OCI-LY1 (cell line): Measurements from ENCODE around the gene TSEN54.

Experiments
- H2AFZ ChIP-seq: fragments of 200-600 bp; sonication (generic), shearing (Covaris generic); 2 replicates; pipeline ENCODE4 v1.6.0; 2014; ENCODE audit warnings: antibody characterized with exemption, mild to moderate bottlenecking, low read length
- H3F3A ChIP-seq: fragments of 200-600 bp; sonication (generic), shearing (Covaris generic); 2 replicates; pipeline ENCODE4 v1.6.0; 2014; ENCODE audit warnings: mild to moderate bottlenecking, antibody characterized with exemption, low read length, moderate library complexity; ENCODE audit not compliant: insufficient read depth
- H3K27ac ChIP-seq: fragments of 200-600 bp; sonication (generic); 2 replicates; pipeline ENCODE4 v1.5.1; 2014; ENCODE audit warnings: low read length, mixed run types, mild to moderate bottlenecking, low read depth; ENCODE audit not compliant: poor library complexity, severe bottlenecking
- H3K27me3 ChIP-seq: fragments of 200-600 bp; sonication (generic); 2 replicates; pipeline ENCODE4 v1.6.0; 2014; ENCODE audit warnings: antibody characterized with exemption, mild to moderate bottlenecking, low read length, moderate library complexity; ENCODE audit not compliant: insufficient read depth
- H3K36me3 ChIP-seq: fragments of 200-600 bp; sonication (generic); 2 replicates; pipeline ENCODE4 v1.6.1; 2014; ENCODE audit warnings: mild to moderate bottlenecking, antibody characterized with exemption, low read length, moderate library complexity, mixed read lengths; ENCODE audit not compliant: insufficient read depth
- H3K4me1 ChIP-seq: fragments of 200-600 bp; sonication (generic); 2 replicates; pipeline ENCODE4 v1.5.1; 2014; ENCODE audit warnings: mild to moderate bottlenecking, low read length, moderate library complexity; ENCODE audit not compliant: insufficient read depth, severe bottlenecking
- H3K4me2 ChIP-seq: fragments of 200-600 bp; sonication (generic), shearing (Covaris generic); 2 replicates; pipeline ENCODE4 v1.6.1; 2014; ENCODE audit warnings: low read length
- H3K4me3 ChIP-seq: fragments of 200-600 bp; sonication (generic); 2 replicates; pipeline ENCODE4 v1.5.1; 2014; ENCODE audit warnings: low read length, low read depth, mild to moderate bottlenecking, mixed read lengths; ENCODE audit not compliant: poor library complexity, severe bottlenecking
- H3K79me2 ChIP-seq: fragments of 200-600 bp; shearing (Covaris generic); 2 replicates; pipeline ENCODE4 v1.6.1; 2016; ENCODE audit warnings: mixed run types, low read length, mixed read lengths; ENCODE audit not compliant: insufficient read depth
- H3K9ac ChIP-seq: fragments of 200-600 bp; sonication (generic), shearing (Covaris generic); 2 replicates; pipeline ENCODE4 v1.6.1; 2014; ENCODE audit warnings: mild to moderate bottlenecking, low read length, mixed read lengths
- H3K9me2 ChIP-seq: fragments of 200-600 bp; sonication (generic), shearing (Covaris generic); 2 replicates; pipeline ENCODE4 v1.6.1; 2014; ENCODE audit warnings: low read depth, mild to moderate bottlenecking, low read length, mixed read lengths
- H3K9me3 ChIP-seq: fragments of 200-600 bp; shearing (Covaris generic); 2 replicates; pipeline ENCODE4 v1.6.1; 2014; ENCODE audit warnings: low read length, mixed read lengths
- H4K20me1 ChIP-seq: fragments of 200-600 bp; sonication (generic), shearing (Covaris generic); 2 replicates; pipeline ENCODE4 v1.6.0; 2016; ENCODE audit warnings: mild to moderate bottlenecking, low read length; ENCODE audit not compliant: insufficient read depth
- CTCF ChIP-seq: fragments of 200-600 bp; sonication (generic), shearing (Covaris generic); IDR thresholded peaks from 2 replicates; pipeline ENCODE4 v1.5.1; 2017; ENCODE audit warnings: mild to moderate bottlenecking, antibody characterized with exemption, low read length, moderate library complexity, mixed read lengths
- EZH2 ChIP-seq: fragments of 200-600 bp; sonication (generic), shearing (Covaris generic); IDR thresholded peaks from 2 replicates; pipeline ENCODE4 v1.8.0; 2017; ENCODE audit warnings: borderline replicate concordance, mixed run types, mild to moderate bottlenecking, antibody characterized with exemption, low read length, moderate library complexity, mixed read lengths

Gene TSEN54

GRCh38 chr17:75516619-75517296 lies 430 bp downstream of the TSEN54 start:
- Histone ChIP-seq H3K4me3 (peak overlapping the region; percentile 85), H3K4me2 (peak overlapping the region; percentile 80), H3K27me3 (no peaks in the 10 kb centered on the region), H3K27ac (no peak overlapping the region), H3F3A (no peaks in the 10 kb centered on the region), H4K20me1 (no peaks in the 10 kb centered on the region), H3K9me3 (no peaks in the 10 kb centered on the region), H3K79me2 (no peaks in the 10 kb centered on the region), H3K9me2 (no peaks in the 10 kb centered on the region), H3K36me3 (peaks cover 7% of the 10 kb centered on the region; the same call in 1 of the 2 replicates), H2AFZ (no peak overlapping the region), H3K4me1 (peaks cover 24% of the 10 kb centered on the region), H3K9ac (peak overlapping the region; percentile 73)
- TF ChIP-seq EZH2 (no peak), CTCF (no peak)

GRCh38 chr17:75517297-75517865 lies 1.1 kb downstream of the TSEN54 start:
- H3K79me2 ChIP-seq: no peaks in the 10 kb centered on the region
- H3K36me3 ChIP-seq: peaks cover 7% of the 10 kb centered on the region; the same call in 1 of the 2 replicates
- H3K9me3 ChIP-seq: no peaks in the 10 kb centered on the region
- peaks cover 24% of the 10 kb centered on the region for H3K4me1 ChIP-seq
- no peaks in the 10 kb centered on the region for H3K27me3 ChIP-seq
- no peak overlapping the region for H3K27ac ChIP-seq
- H4K20me1 ChIP-seq: no peaks in the 10 kb centered on the region
- H3K9ac ChIP-seq: peak overlapping the region; percentile 73
- peak overlapping the region; percentile 80 for H3K4me2 ChIP-seq
- peak overlapping the region; percentile 85 for H3K4me3 ChIP-seq
- H3K9me2 ChIP-seq: no peaks in the 10 kb centered on the region
- TF ChIP-seq CTCF: peak; percentile 9; the same call in 1 of the 2 replicates
- no peak for TF ChIP-seq EZH2
- no peaks in the 10 kb centered on the region for H3F3A ChIP-seq
- H2AFZ ChIP-seq: no peak overlapping the region

GRCh38 chr17:75518201-75518600 lies 1.9 kb downstream of the TSEN54 start:
- no peaks in the 10 kb centered on the region for H3K27me3 ChIP-seq
- no peaks in the 10 kb centered on the region for H4K20me1 ChIP-seq
- no peak for TF ChIP-seq EZH2
- no peak for TF ChIP-seq CTCF
- H3K4me2 ChIP-seq: peak overlapping the region; percentile 80; the same call in 1 of the 2 replicates
- no peaks in the 10 kb centered on the region for H3K79me2 ChIP-seq
- H3K4me1 ChIP-seq: peaks cover 24% of the 10 kb centered on the region
- H2AFZ ChIP-seq: no peak overlapping the region
- H3K4me3 ChIP-seq: no peak overlapping the region
- H3K27ac ChIP-seq: no peak overlapping the region
- H3K9me3 ChIP-seq: no peaks in the 10 kb centered on the region
- no peak overlapping the region for H3K9ac ChIP-seq
- H3K9me2 ChIP-seq: no peaks in the 10 kb centered on the region
- peaks cover 7% of the 10 kb centered on the region; the same call in 1 of the 2 replicates for H3K36me3 ChIP-seq
- no peaks in the 10 kb centered on the region for H3F3A ChIP-seq
